Kidney (tissue), 14 donors: ENCODE measurements around the gene CARS1. TPM values are rescaled to one million over a fixed set of nuclear protein-coding genes. Genes with fewer than 3 reads are reported as not detected.

Experiments
- DNase-seq, 5 donors: peaks; one replicate each; pipeline ENCODE4 v3.0.0-alpha.2; 2013 to 2020
- FAIRE-seq: peaks from 2 replicates; lab custom pipeline; 2012; peaks lifted over from hg19 to GRCh38; lab: Jason Lieb, UNC
- H3K27ac ChIP-seq, 2 donors: one replicate each; pipeline ENCODE4 v1.7.0; 2013; ENCODE audit warnings: low read depth in 2 of 2, low read length in 2 of 2, inconsistent platforms in 1 of 2
- H3K27me3 ChIP-seq: one replicate; pipeline ENCODE4 v1.7.1; 2013; ENCODE audit warnings: low read length, inconsistent platforms; ENCODE audit not compliant: control insufficient read depth, insufficient read depth
- H3K36me3 ChIP-seq, 3 donors: one replicate each; pipeline versions ENCODE4 v1.7.0 to v1.7.1; 2013; ENCODE audit warnings: low read length in 3 of 3, control low read depth in 1 of 3, inconsistent platforms in 1 of 3; ENCODE audit not compliant: insufficient read depth in 3 of 3, control insufficient read depth in 2 of 3
- H3K4me1 ChIP-seq, 3 donors: one replicate each; pipeline versions ENCODE4 v1.7.0 to v1.7.1; 2013; ENCODE audit warnings: low read length in 3 of 3, inconsistent platforms in 1 of 3, low read depth in 1 of 3; ENCODE audit not compliant: control insufficient read depth in 2 of 3, insufficient read depth in 2 of 3
- H3K4me3 ChIP-seq, 3 donors: one replicate each; pipeline versions ENCODE4 v1.7.0 to v1.8.1; 2013; ENCODE audit warnings: low read length in 3 of 3, control low read depth in 1 of 3, inconsistent platforms in 1 of 3
- H3K9ac ChIP-seq, 3 donors: one replicate each; pipeline versions ENCODE4 v1.7.0 to v1.7.1; 2013; ENCODE audit warnings: low read length in 3 of 3, control low read depth in 1 of 3, inconsistent platforms in 1 of 3
- H3K9me3 ChIP-seq, 3 donors: one replicate each; pipeline versions ENCODE4 v1.7.0 to v1.7.1; 2013; ENCODE audit warnings: low read length in 3 of 3, control low read depth in 1 of 3, inconsistent platforms in 1 of 3; ENCODE audit not compliant: control insufficient read depth in 2 of 3, insufficient read depth in 1 of 3
- intact Hi-C: fragments of 100-400 bp; cut with DNase I; formaldehyde crosslinking; loops from one replicate; pipeline ENCODE4 v1.11.1; 2022
- polyA plus RNA-seq: library from polyadenylated mRNA; stranded (reverse); fragments of 350-450 nt; fragmentation: Illumina TruSeq; extraction: RNeasy Lipid Tissue Mini Kit (QIAGEN cat#74804); gene quantifications from one replicate; pipeline ENCODE4 v1.2.3, GENCODE V29; 2014; ENCODE audit warnings: low read depth, low replicate concordance; ENCODE audit not compliant: insufficient read depth
- total RNA-seq: library from RNA; stranded (reverse); fragmentation: NEBNext Ultra II Directional; extraction: Animal tissue kit (Norgen Biotek cat#: 25700); gene quantifications from one replicate; pipeline ENCODE4 v1.2.1, GENCODE V29; 2021
- TF ChIP-seq, protein P1 (sequence below): IDR thresholded peaks from 3 replicates; pipeline ENCODE4 v1.5.1; 2012; ENCODE audit warnings: mild to moderate bottlenecking, moderate library complexity, borderline replicate concordance; ENCODE audit not compliant: insufficient read depth; ENCODE audit errors: extremely low read depth
- donor health status: control.
- donor health status: control.
- donor health status: control.
- donor health status: control.
- donor health status: control.
- donor health status: DM: yes; HTN: yes; CAD: no.
- donor health status: Normal renal cell carcinoma (clear cell type).

CARS1 gene
- total and polyA plus RNA-seq, 2 donors from 2014 or later: 26.5 to 49.5 TPM

DNA sequence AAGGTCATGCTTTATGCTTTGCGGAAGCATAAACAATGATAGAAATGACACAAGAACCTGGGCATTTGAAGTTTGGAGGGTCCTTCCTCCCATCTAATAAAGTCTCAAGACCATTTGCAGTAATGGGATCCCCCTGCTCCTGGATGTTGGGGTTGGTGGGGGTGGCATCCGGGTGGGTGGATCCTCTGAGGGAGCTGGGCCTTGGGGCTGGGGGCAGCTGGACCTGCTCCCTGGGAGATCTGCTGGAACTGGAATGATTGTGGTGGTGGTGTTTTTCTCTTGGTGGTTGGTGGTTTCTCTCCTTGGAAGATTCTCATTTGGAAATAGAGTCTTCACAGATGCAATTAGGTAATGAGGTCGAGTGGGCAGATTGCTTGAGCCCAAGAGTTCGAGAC is 62.9 kb downstream of the CARS1 start:
- FAIRE-seq: no peak
- Histone ChIP-seq H3K27ac (no peak overlapping the region), H3K4me3 (no peak overlapping the region), H3K36me3 (no peaks in the 10 kb centered on the region), H3K9ac (no peak overlapping the region), H3K27me3 (no peaks in the 10 kb centered on the region), H3K4me1 (peaks cover 0 to 13% (median 4%) of the 10 kb centered on the region in 3 donors), H3K9me3 (no peaks in the 10 kb centered on the region)
- intact Hi-C loops: no loop called here
- DNase-seq: peak in 1 of 5 donors; percentile 27
- TF ChIP-seq, protein P1, sequence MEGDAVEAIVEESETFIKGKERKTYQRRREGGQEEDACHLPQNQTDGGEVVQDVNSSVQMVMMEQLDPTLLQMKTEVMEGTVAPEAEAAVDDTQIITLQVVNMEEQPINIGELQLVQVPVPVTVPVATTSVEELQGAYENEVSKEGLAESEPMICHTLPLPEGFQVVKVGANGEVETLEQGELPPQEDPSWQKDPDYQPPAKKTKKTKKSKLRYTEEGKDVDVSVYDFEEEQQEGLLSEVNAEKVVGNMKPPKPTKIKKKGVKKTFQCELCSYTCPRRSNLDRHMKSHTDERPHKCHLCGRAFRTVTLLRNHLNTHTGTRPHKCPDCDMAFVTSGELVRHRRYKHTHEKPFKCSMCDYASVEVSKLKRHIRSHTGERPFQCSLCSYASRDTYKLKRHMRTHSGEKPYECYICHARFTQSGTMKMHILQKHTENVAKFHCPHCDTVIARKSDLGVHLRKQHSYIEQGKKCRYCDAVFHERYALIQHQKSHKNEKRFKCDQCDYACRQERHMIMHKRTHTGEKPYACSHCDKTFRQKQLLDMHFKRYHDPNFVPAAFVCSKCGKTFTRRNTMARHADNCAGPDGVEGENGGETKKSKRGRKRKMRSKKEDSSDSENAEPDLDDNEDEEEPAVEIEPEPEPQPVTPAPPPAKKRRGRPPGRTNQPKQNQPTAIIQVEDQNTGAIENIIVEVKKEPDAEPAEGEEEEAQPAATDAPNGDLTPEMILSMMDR: no peak

DNA sequence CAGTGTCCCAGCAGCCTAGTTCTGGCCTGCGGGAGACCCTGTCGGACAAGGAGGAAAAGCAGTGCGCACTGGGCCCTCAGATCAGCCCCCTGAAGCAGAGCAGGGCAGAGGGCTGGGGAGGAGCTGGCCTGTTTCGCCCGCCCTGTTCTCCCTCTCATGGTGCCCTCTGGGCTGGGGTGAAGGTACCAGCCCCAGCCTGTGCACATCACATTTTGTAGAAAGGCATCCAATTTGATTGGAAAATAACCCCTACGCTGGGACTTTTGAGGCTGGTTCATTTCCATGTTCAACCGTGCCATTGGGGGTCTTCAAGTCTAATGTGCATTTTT is 64.3 kb downstream of the CARS1 start:
- H3K9ac ChIP-seq: peak overlapping the region in 2 of 3 donors; percentile 2 to 62

DNA sequence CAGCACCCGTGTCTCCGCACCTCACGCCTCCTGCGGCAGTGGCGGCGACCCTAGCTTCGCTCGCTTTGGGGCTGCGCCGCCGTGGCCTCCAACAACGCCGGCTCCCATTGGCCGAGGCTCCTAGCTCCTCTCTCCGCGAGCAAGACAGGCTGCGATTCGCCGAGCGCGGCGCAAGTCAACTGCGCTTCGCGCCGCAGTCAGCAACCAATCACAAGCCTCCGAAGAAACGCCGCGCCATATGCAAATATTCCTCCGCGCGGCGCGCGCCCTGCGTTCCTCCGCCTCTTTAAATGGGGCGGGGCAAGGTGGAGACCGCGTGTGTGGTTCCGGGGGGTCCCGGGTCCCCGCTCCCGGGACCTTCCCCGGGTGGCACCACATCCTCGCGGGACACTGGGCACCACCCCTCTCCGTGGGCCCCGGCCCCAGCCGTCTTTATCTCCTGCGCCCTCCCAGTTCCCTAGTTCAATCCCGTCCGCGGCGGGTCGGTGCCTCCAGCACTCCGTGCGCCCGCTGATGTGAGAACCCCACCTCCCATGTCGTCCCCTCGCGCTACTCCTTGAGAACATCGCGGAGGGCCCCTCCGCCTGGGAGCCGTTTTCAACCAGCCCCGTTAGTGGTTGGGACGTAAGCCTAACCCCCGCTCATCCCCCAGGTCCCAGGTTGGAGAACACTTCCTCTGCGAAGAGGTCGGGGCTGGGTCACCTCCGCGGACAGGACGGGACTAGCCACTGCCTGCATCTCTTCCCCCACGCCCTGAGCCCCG is 64.8 kb downstream of the CARS1 start, which contains the start of gene NAP1L4:
Gene NAP1L4, minus strand, starts transcription at position 96 of the 763 bp plus-strand sequence. CDS start 13,109 bp downstream, outside the sequence.
- no peaks in the 10 kb centered on the region for H3K9me3 ChIP-seq
- FAIRE-seq (no peak), DNase-seq (peak; percentile 97 to 99 (median 98))
- peaks cover 0 to 17% (median 11%) of the 10 kb centered on the region in 3 donors for H3K4me1 ChIP-seq
- H3K36me3 ChIP-seq: no peaks in the 10 kb centered on the region
- H3K27ac ChIP-seq: peak within 1 kb of the TSS; percentile 89 to 94
- H3K9ac ChIP-seq: peak within 1 kb of the TSS; percentile 60 to 94 (median 86)
- intact Hi-C loops: no loop called here
- H3K4me3 ChIP-seq: peak within 1 kb of the TSS; percentile 78 to 89 (median 87)
- TF ChIP-seq, protein P1: no peak
- H3K27me3 ChIP-seq: no peaks in the 10 kb centered on the region

More for the DNA sequence above, 64.3 kb downstream of the CARS1 start:
- no peaks in the 10 kb centered on the region for H3K9me3 ChIP-seq
- FAIRE-seq (no peak), DNase-seq (no peak)
- peaks cover 0 to 15% (median 11%) of the 10 kb centered on the region in 3 donors for H3K4me1 ChIP-seq
- no peak overlapping the region for H3K27ac ChIP-seq
- intact Hi-C loops: no loop called here
- H3K27me3 ChIP-seq: no peaks in the 10 kb centered on the region
- TF ChIP-seq, protein P1: no peak
- peak overlapping the region; percentile 51 to 75 (median 53) for H3K4me3 ChIP-seq
- H3K36me3 ChIP-seq: no peaks in the 10 kb centered on the region
